Measurements from ENCODE around the gene NCS1. TPM values are rescaled to one million over a fixed set of nuclear protein-coding genes. Genes with fewer than 3 reads are reported as not detected.
A peak's percentile ranks its signal among the peaks of the same experiment; 100 is the strongest.

The NCS1 gene
- total and polyA plus RNA-seq, 5 experiments from 2014 or later: 0.30 TPM; not detected in 4

DNA sequence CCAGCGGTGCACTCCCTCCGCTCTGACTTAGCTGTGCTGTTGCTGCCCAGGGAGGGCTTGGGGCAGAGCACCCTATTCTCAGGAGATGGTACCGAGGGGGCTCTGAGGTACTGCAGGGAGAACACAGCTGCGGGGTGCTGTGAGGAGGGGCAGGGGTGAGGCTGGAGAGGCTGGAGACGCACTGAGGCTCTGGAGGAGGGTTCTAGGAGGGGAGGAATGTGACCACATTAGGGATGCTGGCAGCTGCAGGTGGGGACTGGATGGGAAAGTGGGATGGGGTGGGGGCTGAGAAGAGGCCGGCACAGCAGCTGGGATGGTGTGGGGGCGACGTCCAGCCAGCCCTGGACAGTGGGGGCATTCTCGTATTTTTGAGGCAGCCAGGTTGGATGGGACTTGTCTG lies 20.9 kb downstream of the NCS1 start:
- Mint-ChIP-seq H3K27me3 (peaks cover 0 to 6% (median 0%) of the 10 kb centered on the region in 5 donors), H3K9me3 (no peaks in the 10 kb centered on the region), H3K4me1 (peaks cover 0 to 6% (median 0%) of the 10 kb centered on the region in 4 donors), H3K36me3 (no peaks in the 10 kb centered on the region), H3K27ac (peak overlapping the region in 1 of 10 donors; percentile 9), H3K4me3 (no peak overlapping the region)
- ATAC-seq (no peak), DNase-seq (no peak)
- POLR2A ChIA-PET: interaction anchor here (0.6 kb wide), 1 partner anchor 367 kb away, joined by 4 read pairs; no protein-coding TSS in a partner anchor

DNA sequence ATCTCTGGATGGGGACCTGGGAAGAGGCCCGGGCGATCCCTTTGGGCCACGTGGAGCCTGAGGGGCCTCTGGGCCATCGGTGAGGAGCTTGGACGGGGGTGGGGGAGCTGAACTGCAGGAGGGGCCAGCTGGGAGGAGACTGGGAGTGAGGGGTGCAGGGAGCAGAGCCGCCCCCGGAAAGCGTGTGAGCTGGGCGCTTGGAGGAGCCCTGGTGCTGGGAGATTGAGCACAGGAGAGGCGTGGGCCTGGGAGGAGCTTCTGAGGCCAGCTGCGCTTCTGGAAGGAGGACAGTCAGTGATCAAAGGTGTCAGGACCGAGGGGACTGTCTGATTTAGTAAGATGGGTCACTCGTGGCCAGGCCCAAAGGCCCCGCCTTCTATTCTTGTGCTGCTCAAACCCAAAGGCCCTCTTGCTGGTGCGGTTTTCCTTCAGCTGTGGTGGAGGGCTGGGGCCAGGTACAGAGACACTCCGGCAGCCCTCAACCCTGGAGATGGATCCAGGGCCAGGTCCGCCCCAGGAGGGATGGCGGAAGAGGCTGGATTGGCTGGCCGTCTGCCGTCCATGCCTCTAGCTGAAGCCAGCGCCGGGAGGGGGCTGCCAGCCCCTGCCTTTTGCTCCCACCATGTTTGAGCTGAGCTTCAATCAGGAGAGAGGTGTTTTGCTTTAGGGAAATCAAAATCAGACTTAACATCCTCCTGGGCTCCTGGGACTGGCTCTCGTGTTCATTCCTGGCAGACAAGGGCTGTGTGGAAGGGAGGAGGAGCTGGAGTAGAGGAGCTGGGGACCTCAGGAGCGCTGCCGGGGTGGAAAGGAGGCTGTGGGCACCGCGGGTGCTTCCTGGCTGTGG lies 21.6 kb downstream of the NCS1 start:
- Mint-ChIP-seq H3K27ac (peak overlapping the region in 2 of 10 donors; percentile 48 to 56), H3K9me3 (no peaks in the 10 kb centered on the region), H3K4me1 (peaks cover 0 to 6% (median 0%) of the 10 kb centered on the region in 4 donors), H3K4me3 (no peak overlapping the region), H3K27me3 (peaks cover 0 to 6% (median 0%) of the 10 kb centered on the region in 5 donors), H3K36me3 (no peaks in the 10 kb centered on the region)
- POLR2A ChIA-PET: interaction anchor here (0.6 kb wide), 1 partner anchor 368 kb away, joined by 4 read pairs; no protein-coding TSS in a partner anchor
- DNase-seq (no peak), ATAC-seq (no peak)

DNA sequence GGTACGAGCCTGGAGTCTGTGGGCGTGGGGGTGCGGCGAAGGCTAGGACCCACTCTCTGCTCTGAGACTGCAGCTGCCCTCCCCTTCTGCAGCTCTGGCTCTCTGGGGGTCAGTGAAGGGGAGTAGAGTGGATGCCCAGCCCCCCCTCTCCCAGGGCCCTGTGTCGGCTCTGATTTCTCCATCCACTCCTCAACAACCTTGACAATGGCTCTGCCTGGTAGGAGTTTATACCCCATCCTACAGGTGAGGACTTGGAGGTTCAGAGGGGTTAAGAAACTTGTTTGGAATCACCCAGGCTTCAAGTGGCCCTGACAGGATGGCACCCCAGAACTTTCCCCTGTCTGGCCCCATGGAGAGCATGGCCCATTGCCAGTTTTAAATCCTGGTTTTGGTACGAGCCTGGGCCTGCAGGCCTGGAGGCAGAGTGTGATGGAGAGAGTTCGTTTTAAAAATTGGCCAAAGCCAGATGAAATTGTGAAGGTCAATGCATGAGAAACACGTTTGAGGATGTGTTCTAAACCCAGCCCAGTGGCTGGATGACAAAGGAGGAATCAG lies 22.3 kb downstream of the NCS1 start:
- H3K36me3 Mint-ChIP-seq: no peaks in the 10 kb centered on the region
- H3K4me3 Mint-ChIP-seq: no peak overlapping the region
- peaks cover 0 to 6% (median 0%) of the 10 kb centered on the region in 4 donors for H3K4me1 Mint-ChIP-seq
- H3K27ac Mint-ChIP-seq: peak overlapping the region in 2 of 10 donors; percentile 40 to 56
- ATAC-seq: peak in 1 of 2 donors; percentile 29
- DNase-seq: no peak
- H3K9me3 Mint-ChIP-seq: no peaks in the 10 kb centered on the region
- POLR2A ChIA-PET: no interaction called here
- H3K27me3 Mint-ChIP-seq: peaks cover 0 to 6% (median 0%) of the 10 kb centered on the region in 5 donors

DNA sequence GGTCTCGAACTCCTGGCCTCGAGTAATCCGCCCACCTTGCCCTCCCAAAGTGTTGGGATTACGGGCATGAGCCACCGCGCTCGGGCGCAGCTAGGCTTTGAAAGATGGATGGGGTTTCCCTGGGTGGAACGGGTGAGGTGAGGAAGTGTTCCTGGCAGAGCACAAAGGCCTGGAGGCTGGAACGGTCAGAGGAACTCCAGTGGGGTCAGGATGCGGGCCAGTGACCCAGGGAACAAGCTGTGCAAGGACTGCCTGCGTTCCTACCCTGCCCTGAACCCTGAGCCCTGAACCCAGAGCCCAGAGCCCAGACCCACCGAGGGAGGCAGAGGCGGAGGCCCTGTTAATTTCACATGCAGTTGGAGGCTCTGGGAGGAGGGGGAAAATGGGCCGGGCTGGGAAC lies 23.4 kb downstream of the NCS1 start:
- no peak overlapping the region for H3K27ac Mint-ChIP-seq
- DNase-seq: no peak
- no peaks in the 10 kb centered on the region for H3K9me3 Mint-ChIP-seq
- POLR2A ChIA-PET: no interaction called here
- ATAC-seq: no peak
- peaks cover 0 to 6% (median 0%) of the 10 kb centered on the region in 4 donors for H3K4me1 Mint-ChIP-seq
- no peaks in the 10 kb centered on the region for H3K36me3 Mint-ChIP-seq
- peaks cover 0 to 6% (median 0%) of the 10 kb centered on the region in 5 donors for H3K27me3 Mint-ChIP-seq
- no peak overlapping the region for H3K4me3 Mint-ChIP-seq

- H3K36me3 Mint-ChIP-seq: no peaks in the 10 kb centered on the region
- POLR2A ChIA-PET: no interaction called here
- ATAC-seq: no peak
- H3K4me1 Mint-ChIP-seq: peaks cover 0 to 4% (median 0%) of the 10 kb centered on the region in 4 donors
- DNase-seq: no peak
- H3K27ac Mint-ChIP-seq: no peak overlapping the region
- H3K27me3 Mint-ChIP-seq: peaks cover 0 to 6% (median 0%) of the 10 kb centered on the region in 5 donors
- no peak overlapping the region for H3K4me3 Mint-ChIP-seq
- H3K9me3 Mint-ChIP-seq: no peaks in the 10 kb centered on the region
These were observed 24.4 kb downstream of the NCS1 start for GRCh38 chr9:130196643-130197042.

GRCh38 chr9:130197386-130197785 lies 25.2 kb downstream of the NCS1 start:
- Mint-ChIP-seq H3K4me3 (no peak overlapping the region), H3K9me3 (no peaks in the 10 kb centered on the region), H3K36me3 (no peaks in the 10 kb centered on the region), H3K27me3 (peaks cover 0 to 6% (median 0%) of the 10 kb centered on the region in 5 donors), H3K27ac (no peak overlapping the region), H3K4me1 (peaks cover 0 to 4% (median 0%) of the 10 kb centered on the region in 4 donors)
- no peak for ATAC-seq
- POLR2A ChIA-PET: no interaction called here
- DNase-seq: no peak

- Mint-ChIP-seq H3K4me1 (peaks cover 0 to 4% (median 0%) of the 10 kb centered on the region in 4 donors), H3K27me3 (peaks cover 0 to 6% (median 0%) of the 10 kb centered on the region in 5 donors), H3K9me3 (no peaks in the 10 kb centered on the region), H3K4me3 (no peak overlapping the region), H3K36me3 (no peaks in the 10 kb centered on the region), H3K27ac (peak overlapping the region in 1 of 10 donors; percentile 16)
- no peak for ATAC-seq
- POLR2A ChIA-PET: no interaction called here
- DNase-seq: no peak
These were observed 25.7 kb downstream of the NCS1 start for GRCh38 chr9:130197888-130198287.

GRCh38 chr9:130198501-130199179 lies 26.4 kb downstream of the NCS1 start:
- no peak for ATAC-seq
- no peaks in the 10 kb centered on the region for H3K9me3 Mint-ChIP-seq
- no peak overlapping the region for H3K4me3 Mint-ChIP-seq
- no peaks in the 10 kb centered on the region for H3K4me1 Mint-ChIP-seq
- no peaks in the 10 kb centered on the region for H3K36me3 Mint-ChIP-seq
- POLR2A ChIA-PET: no interaction called here
- no peaks in the 10 kb centered on the region for H3K27me3 Mint-ChIP-seq
- H3K27ac Mint-ChIP-seq: peak overlapping the region in 1 of 10 donors; percentile 35
- no peak for DNase-seq

DNA sequence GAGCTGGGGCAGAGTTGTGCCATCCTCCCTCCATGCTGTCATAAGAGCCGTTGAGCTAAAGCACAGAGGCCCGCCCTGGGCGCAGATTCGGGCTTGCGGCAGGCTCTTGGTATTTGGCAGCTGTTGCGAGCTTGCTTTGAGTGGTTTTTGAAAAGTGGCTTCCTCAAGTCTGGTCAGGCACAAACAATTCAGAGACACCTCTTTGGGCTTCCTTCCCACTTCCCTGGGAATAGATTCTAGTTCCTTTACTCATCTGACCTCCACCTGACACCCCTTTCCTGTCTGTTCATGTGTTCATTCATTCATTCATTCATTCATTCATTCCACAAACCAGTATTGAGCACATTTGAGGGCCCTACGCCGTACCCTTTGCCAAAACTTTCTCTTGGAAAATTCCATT lies 27.4 kb downstream of the NCS1 start:
- DNase-seq (no peak), ATAC-seq (no peak)
- H3K27ac Mint-ChIP-seq: peak overlapping the region in 2 of 10 donors; percentile 54 to 67
- H3K36me3 Mint-ChIP-seq: no peaks in the 10 kb centered on the region
- H3K4me1 Mint-ChIP-seq: no peaks in the 10 kb centered on the region
- no peaks in the 10 kb centered on the region for H3K27me3 Mint-ChIP-seq
- no peaks in the 10 kb centered on the region for H3K9me3 Mint-ChIP-seq
- H3K4me3 Mint-ChIP-seq: no peak overlapping the region
- POLR2A ChIA-PET: no interaction called here

- no peaks in the 10 kb centered on the region for H3K9me3 Mint-ChIP-seq
- DNase-seq: no peak
- no peak overlapping the region for H3K27ac Mint-ChIP-seq
- H3K4me1 Mint-ChIP-seq: no peaks in the 10 kb centered on the region
- POLR2A ChIA-PET: no interaction called here
- H3K36me3 Mint-ChIP-seq: no peaks in the 10 kb centered on the region
- H3K4me3 Mint-ChIP-seq: no peak overlapping the region
- ATAC-seq: no peak
- H3K27me3 Mint-ChIP-seq: no peaks in the 10 kb centered on the region
These were observed 28.0 kb downstream of the NCS1 start for GRCh38 chr9:130200038-130200849.

DNA sequence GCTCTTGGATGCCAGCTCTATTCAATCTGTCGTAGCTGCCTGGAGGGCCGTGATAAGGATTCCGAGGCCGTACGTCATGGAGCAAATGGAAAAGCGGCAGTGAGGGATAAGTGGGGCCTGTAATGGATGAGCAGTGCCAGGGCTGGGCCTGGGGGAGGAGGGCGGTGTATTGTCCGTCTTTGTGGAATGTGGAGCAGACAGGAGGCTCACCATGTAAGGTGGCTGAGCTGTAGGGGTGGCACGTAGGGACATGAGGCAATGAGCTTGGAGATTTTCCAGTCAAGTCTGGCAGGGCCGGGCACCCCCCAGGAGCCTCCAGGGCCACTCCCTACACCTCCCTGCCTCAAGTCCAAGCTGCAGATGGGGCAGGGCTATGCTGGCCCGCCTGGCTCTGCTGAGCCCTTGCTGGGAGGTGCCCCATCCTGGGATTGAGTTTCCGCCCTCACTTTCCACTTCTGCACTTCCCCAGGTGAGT lies 29.2 kb downstream of the NCS1 start:
- ATAC-seq (no peak), DNase-seq (no peak)
- Mint-ChIP-seq H3K4me3 (no peak overlapping the region), H3K36me3 (no peaks in the 10 kb centered on the region), H3K27me3 (no peaks in the 10 kb centered on the region), H3K27ac (no peak overlapping the region), H3K9me3 (no peaks in the 10 kb centered on the region), H3K4me1 (no peaks in the 10 kb centered on the region)
- POLR2A ChIA-PET: no interaction called here

GRCh38 chr9:130201974-130202373 lies 29.8 kb downstream of the NCS1 start:
- Mint-ChIP-seq H3K4me3 (no peak overlapping the region), H3K9me3 (no peaks in the 10 kb centered on the region), H3K36me3 (no peaks in the 10 kb centered on the region), H3K27me3 (no peaks in the 10 kb centered on the region), H3K27ac (no peak overlapping the region), H3K4me1 (no peaks in the 10 kb centered on the region)
- no peak for DNase-seq
- POLR2A ChIA-PET: no interaction called here
- no peak for ATAC-seq

All from naive thymus-derived CD8-positive, alpha-beta T cell (primary cell).